Measurements from ENCODE around the gene CADM4. TPM values are rescaled to one million over a fixed set of nuclear protein-coding genes. Genes with fewer than 3 reads are reported as not detected.
A peak's percentile ranks its signal among the peaks of the same experiment; 100 is the strongest.
"Not testable (repeated sequence)": the region's sequence is repeated elsewhere in the genome, so short reads cannot be mapped to it uniquely, and the experiment has no call there.

The CADM4 gene
- total RNA-seq, 3 donors from 2014 or later: 2.1 to 20.8 (median 18.0) TPM

DNA sequence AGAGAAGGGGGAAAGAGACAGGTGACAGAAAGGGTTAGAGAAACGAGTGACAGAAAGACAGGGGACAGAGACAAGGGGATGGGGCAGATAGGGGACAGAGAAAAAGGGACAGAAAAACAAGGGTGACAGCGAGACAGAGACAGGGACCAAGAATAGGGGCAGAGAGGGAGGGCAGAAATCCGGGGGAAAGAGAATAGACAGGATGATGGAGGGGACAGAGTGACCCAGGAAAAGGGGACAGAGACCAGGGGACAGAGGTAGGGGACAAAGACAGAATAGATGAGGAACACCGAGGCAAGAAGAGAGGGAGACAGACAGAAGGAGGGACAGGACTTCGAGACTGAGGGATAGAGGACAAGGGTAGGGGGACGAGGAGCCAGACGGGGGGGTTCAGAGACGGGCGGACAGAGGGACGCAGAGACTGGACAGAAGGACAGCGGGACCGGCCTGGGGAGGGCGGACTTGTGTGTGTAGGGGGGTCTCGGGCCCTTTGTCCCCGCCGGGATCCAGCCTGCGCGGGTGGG is 593 bp downstream of the CADM4 start:
- no peaks in the 10 kb centered on the region for H3K4me1 ChIP-seq
- H3K27ac ChIP-seq: peak overlapping the region; percentile 66 to 80
- intact Hi-C loops (cut with DNase I; ENCODE audit: low total_unique reads): no loop called here
- no peak for DNase-seq (ENCODE audit: low spot score in 2 of 2)
- TF ChIP-seq POLR2A (IDR thresholded peaks at IDR 0.05) (no peak), POLR2AphosphoS5 (IDR thresholded peaks at IDR 0.05) (no peak)
- TF ChIP-seq, protein P1, sequence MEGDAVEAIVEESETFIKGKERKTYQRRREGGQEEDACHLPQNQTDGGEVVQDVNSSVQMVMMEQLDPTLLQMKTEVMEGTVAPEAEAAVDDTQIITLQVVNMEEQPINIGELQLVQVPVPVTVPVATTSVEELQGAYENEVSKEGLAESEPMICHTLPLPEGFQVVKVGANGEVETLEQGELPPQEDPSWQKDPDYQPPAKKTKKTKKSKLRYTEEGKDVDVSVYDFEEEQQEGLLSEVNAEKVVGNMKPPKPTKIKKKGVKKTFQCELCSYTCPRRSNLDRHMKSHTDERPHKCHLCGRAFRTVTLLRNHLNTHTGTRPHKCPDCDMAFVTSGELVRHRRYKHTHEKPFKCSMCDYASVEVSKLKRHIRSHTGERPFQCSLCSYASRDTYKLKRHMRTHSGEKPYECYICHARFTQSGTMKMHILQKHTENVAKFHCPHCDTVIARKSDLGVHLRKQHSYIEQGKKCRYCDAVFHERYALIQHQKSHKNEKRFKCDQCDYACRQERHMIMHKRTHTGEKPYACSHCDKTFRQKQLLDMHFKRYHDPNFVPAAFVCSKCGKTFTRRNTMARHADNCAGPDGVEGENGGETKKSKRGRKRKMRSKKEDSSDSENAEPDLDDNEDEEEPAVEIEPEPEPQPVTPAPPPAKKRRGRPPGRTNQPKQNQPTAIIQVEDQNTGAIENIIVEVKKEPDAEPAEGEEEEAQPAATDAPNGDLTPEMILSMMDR (IDR thresholded peaks at IDR 0.05): no peak
- H3K27me3 ChIP-seq: no peaks in the 10 kb centered on the region
- peak overlapping the region; percentile 7 to 77 (median 69) for H3K4me3 ChIP-seq
- no peaks in the 10 kb centered on the region for H3K36me3 ChIP-seq
- H3K9me3 ChIP-seq: no peaks in the 10 kb centered on the region

DNA sequence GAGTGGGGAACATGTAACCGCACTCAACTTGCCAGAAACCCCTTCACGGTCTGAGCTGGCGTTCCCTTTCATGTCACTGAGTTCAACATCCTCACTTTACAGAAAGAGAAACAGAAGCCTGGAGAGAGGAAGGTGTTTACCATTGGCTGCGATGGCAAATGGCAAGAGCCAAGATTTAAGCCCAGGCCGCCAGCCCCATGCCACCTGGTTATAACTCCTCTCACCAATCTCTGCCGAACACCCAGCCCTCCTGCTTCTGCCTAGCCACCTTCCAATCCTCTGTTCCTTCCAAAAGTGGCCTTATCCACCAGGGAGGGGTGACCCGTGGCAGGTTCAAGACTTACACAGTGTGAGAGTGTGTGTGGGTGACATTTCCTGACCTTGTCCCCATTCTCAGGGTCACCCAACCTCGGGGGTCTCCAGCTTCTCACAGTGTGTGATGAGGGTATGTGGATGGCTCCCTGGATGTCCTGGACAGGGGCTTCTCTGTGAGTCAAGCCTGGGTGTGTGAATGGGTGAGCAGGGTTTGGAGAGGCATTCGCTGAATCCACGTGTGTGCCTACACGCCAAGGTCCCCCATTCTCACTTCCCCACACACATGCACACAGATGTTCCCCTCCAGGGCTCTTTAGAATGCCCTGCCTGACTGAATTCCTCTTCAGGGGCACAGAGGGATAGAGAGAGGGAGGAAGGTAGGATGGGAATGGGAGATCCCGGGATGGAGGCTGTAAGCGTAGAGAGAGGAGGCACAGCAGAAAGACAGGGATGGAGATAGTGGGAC is 1.2 kb downstream of the CADM4 start:
- Histone ChIP-seq H3K36me3 (no peaks in the 10 kb centered on the region), H3K9me3 (no peaks in the 10 kb centered on the region), H3K4me3 (peak overlapping the region in 2 of 3 donors; percentile 69 to 77), H3K4me1 (no peaks in the 10 kb centered on the region), H3K27me3 (no peaks in the 10 kb centered on the region), H3K27ac (peak overlapping the region in 1 of 2 donors; percentile 66)
- intact Hi-C loops (cut with DNase I; ENCODE audit: low total_unique reads): no loop called here
- TF ChIP-seq, protein P1 (IDR thresholded peaks at IDR 0.05): no peak
- TF ChIP-seq POLR2A (IDR thresholded peaks at IDR 0.05) (no peak), POLR2AphosphoS5 (IDR thresholded peaks at IDR 0.05) (no peak)
- no peak for DNase-seq (ENCODE audit: low spot score in 2 of 2)

DNA sequence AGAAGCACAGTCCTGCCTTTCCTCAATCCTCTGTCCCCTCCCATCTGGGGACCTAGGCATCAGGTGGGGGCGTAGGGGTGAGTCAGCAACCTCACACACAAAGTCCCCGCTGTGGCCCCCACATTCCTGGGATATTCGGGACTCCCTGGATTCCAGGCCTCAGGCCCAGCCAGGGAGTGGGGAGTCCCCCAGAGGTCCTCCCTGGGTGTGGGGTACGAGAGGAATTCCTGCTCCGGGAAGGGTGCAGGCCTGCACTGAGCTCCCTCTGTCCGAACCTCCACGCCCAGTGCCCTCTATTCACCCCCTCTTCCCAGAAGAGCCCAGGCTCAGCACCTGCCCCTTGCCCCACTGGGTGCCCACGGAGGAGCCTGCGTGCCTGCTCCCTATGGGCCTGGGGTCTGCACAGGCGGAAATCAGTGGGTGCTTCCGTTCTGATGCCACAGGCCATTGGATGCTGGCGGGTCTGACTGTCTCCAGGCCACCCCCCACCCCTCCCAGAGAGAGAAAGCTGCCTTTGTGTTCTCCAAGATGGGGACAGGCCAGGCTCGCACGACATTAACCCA is 3.4 kb downstream of the CADM4 start:
- TF ChIP-seq POLR2A (IDR thresholded peaks at IDR 0.05): no peak
- TF ChIP-seq POLR2AphosphoS5 (IDR thresholded peaks at IDR 0.05): no peak
- TF ChIP-seq, protein P1 (IDR thresholded peaks at IDR 0.05): no peak
- H3K4me3 ChIP-seq: no peak overlapping the region

DNA sequence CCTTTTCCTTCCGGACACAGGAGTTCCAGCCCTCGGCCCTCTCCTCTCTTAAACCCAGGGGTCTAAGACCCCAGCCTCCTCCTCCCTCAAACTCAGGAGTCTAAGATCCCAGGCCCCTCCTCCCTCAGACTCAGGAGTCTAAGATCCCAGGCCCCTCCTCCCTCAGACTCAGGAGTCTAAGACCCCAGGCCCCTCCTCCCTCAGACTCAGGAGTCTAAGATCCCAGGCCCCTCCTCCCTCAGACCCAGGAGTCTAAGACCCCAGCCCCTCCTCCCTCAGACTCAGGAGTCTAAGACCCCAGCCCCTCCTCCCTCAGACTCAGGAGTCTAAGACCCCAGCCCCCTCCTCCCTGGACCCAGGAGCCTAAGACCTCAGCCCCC is 4.1 kb downstream of the CADM4 start:
- H3K36me3 ChIP-seq; H3K4me1 ChIP-seq; H3K27me3 ChIP-seq; intact Hi-C loops (cut with DNase I; ENCODE audit: low total_unique reads); DNase-seq (ENCODE audit: low spot score in 2 of 2); H3K9me3 ChIP-seq: not testable (repeated sequence)
- peak overlapping the region; percentile 86 to 89 for H3K27ac ChIP-seq
- peak overlapping the region in 2 of 3 donors; percentile 48 to 58 for H3K4me3 ChIP-seq

More for the DNA sequence above, 3.4 kb downstream of the CADM4 start:
- Histone ChIP-seq H3K27ac (peak overlapping the region; percentile 86 to 89), H3K36me3 (no peaks in the 10 kb centered on the region), H3K4me1 (no peaks in the 10 kb centered on the region), H3K9me3 (no peaks in the 10 kb centered on the region), H3K27me3 (no peaks in the 10 kb centered on the region)
- intact Hi-C loops (cut with DNase I; ENCODE audit: low total_unique reads): no loop called here
- peak in 1 of 2 donors; percentile 55 for DNase-seq (ENCODE audit: low spot score in 2 of 2)

DNA sequence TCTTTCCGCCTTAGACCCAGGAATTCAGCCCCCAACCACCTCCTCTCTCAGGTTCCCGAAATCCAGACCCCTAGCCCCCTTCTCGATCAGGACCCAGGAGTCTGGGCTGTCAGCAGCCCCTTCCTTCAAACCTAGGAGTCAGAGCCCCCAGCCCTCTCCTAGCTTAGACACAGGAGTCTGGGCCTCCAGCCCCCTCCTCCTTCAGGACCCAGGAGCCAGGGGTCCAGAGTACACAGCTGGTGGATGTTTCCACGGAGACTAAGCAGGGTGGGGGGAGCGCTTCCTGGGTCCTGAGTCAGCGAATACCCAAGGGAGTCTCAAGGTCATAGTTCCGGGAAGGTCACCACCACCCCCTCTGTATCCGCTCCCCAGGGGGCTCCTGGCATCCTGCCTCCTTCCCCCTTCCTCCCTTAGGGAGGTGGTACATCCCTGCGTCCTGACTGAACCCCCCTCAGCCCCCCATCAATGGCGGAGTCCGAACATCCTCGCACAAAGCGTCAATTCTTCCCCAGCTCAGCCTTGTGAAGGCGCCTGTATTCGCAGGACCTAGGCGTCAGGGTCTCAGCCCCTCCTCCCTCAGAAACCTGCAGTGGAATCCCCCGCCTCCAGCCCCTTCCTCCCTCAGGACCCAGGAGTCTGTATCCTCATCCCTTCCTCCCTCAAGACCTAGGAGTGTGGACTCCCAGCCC is 4.6 kb downstream of the CADM4 start:
- no peaks in the 10 kb centered on the region for H3K4me1 ChIP-seq
- no peaks in the 10 kb centered on the region for H3K9me3 ChIP-seq
- peak overlapping the region; percentile 86 to 89 for H3K27ac ChIP-seq
- H3K27me3 ChIP-seq: no peaks in the 10 kb centered on the region
- H3K36me3 ChIP-seq: no peaks in the 10 kb centered on the region
- peak overlapping the region in 2 of 3 donors; percentile 48 to 58 for H3K4me3 ChIP-seq
- DNase-seq (ENCODE audit: low spot score in 2 of 2): peak in 1 of 2 donors; percentile 21
- intact Hi-C loops (cut with DNase I; ENCODE audit: low total_unique reads): no loop called here
- TF ChIP-seq, protein P1 (IDR thresholded peaks at IDR 0.05): no peak
- no peak for TF ChIP-seq POLR2AphosphoS5 (IDR thresholded peaks at IDR 0.05)
- no peak for TF ChIP-seq POLR2A (IDR thresholded peaks at IDR 0.05)

Data from breast epithelium (tissue), 4 donors.